Choroid plexus epithelial cell (primary cell): ENCODE results near the gene MAP3K20.

Source experiments
- DNase-seq: peaks from one replicate; pipeline ENCODE4 v3.0.0-alpha.2; 2010; ENCODE audit warnings: low read depth
- H3K4me3 ChIP-seq: 2 replicates; pipeline ENCODE4 v1.5.1; 2011; ENCODE audit warnings: low read depth, mild to moderate bottlenecking, control low read depth, low read length, moderate library complexity
- TF ChIP-seq, protein P1 (sequence below): conservative IDR thresholded peaks from 2 replicates; pipeline ENCODE4 v1.5.1; 2011; ENCODE audit warnings: low read depth, mild to moderate bottlenecking, control low read depth, inconsistent platforms, low read length, moderate library complexity

MAP3K20 gene

DNA sequence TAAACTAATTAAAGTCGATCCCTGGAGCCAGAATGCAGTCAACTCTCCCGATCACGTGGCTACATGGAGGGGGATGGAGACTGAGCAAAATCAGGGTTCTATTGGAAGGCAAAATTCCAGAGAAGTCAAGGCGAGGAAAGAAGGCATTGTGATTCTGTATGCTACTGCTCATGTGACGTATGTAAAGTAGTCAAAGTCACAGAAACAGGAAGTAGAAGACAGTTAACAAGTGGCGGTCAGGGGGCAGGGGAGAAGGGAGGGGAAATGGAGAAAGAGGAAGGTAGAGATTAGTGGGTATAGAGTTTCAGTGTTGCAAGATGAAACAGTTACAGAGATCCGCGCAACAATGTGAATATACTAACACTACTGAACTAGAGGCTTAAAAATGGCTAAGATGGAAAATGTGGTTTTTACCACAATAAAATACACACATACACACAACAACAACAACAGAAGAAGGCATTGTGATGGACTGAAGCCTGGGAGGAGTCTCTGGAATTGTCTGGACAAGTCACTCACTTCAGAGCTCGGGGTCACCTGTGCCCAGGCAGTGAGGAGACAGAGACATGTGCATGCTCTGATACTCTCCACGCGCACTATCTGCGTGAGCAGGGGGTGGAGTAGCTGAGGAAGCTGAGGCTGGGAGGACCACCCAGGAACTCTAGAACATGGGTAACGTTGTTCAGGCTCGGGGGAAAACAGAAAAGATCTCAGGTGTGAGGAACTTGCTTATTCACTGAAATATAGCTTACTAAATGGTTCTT is 189.1 kb downstream of the MAP3K20 start:
- no peak overlapping the region for H3K4me3 ChIP-seq
- TF ChIP-seq, protein P1, sequence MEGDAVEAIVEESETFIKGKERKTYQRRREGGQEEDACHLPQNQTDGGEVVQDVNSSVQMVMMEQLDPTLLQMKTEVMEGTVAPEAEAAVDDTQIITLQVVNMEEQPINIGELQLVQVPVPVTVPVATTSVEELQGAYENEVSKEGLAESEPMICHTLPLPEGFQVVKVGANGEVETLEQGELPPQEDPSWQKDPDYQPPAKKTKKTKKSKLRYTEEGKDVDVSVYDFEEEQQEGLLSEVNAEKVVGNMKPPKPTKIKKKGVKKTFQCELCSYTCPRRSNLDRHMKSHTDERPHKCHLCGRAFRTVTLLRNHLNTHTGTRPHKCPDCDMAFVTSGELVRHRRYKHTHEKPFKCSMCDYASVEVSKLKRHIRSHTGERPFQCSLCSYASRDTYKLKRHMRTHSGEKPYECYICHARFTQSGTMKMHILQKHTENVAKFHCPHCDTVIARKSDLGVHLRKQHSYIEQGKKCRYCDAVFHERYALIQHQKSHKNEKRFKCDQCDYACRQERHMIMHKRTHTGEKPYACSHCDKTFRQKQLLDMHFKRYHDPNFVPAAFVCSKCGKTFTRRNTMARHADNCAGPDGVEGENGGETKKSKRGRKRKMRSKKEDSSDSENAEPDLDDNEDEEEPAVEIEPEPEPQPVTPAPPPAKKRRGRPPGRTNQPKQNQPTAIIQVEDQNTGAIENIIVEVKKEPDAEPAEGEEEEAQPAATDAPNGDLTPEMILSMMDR, result no peak
- no peak for DNase-seq

- DNase-seq, result no peak
- H3K4me3 ChIP-seq, result no peak overlapping the region
- TF ChIP-seq, protein P1, result no peak
Measured at GRCh38 chr2:173271135-173271534, 195.5 kb downstream of the MAP3K20 start.

- TF ChIP-seq, protein P1, result no peak
- H3K4me3 ChIP-seq, result no peak overlapping the region
- peak; percentile 17 for DNase-seq
Measured at GRCh38 chr2:173271825-173272224, 196.2 kb downstream of the MAP3K20 start.

GRCh38 chr2:173272849-173273248 is 197.2 kb downstream of the MAP3K20 start:
- H3K4me3 ChIP-seq, result no peak overlapping the region
- DNase-seq, result no peak
- TF ChIP-seq, protein P1, result no peak

GRCh38 chr2:173278794-173279526 is 203.3 kb downstream of the MAP3K20 start:
- TF ChIP-seq, protein P1, result no peak
- no peak overlapping the region for H3K4me3 ChIP-seq
- DNase-seq, result no peak

- no peak for DNase-seq
- TF ChIP-seq, protein P1, result no peak
- no peak overlapping the region for H3K4me3 ChIP-seq
Measured at GRCh38 chr2:173279527-173279868, 203.9 kb downstream of the MAP3K20 start.
